Activated B cell treated with CpG ODN at 0.5 μM for 24 hours (primary cell): ENCODE data around the gene BMP6. TPM values are rescaled to one million over a fixed set of nuclear protein-coding genes. Genes with fewer than 3 reads are reported as not detected.
"Not testable (repeated sequence)": the region's sequence is repeated elsewhere in the genome, so short reads cannot be mapped to it uniquely, and the experiment has no call there.

ENCODE experiments used
- ATAC-seq: fragments of 200-7000 bp; cut with Tn5 transposase; one replicate; pipeline ENCODE4 v1.10.0; 2021; ENCODE audit warnings: low read depth, mild to moderate bottlenecking, moderate library complexity
- CTCF ChIA-PET: fragments of 350-600 bp; sonication (Branson Sonifier 250); formaldehyde crosslinking; loops from one replicate; lab custom pipeline; 2021; ENCODE audit warnings: antibody characterized with exemption; lab: Charles Lee
- POLR2A ChIA-PET: fragments of 350-600 bp; sonication (Branson Sonifier 250); formaldehyde crosslinking; loops from one replicate; lab custom pipeline; 2021; ENCODE audit warnings: antibody characterized with exemption; lab: Charles Lee
- DNase-seq: peaks from one replicate; pipeline ENCODE4 v3.0.0; 2022
- H3K27ac Mint-ChIP-seq: one replicate; pipeline ENCODE4 v1.8.0; 2020; ENCODE audit warnings: mixed read lengths
- H3K27me3 Mint-ChIP-seq: one replicate; pipeline ENCODE4 v1.8.0; 2021; ENCODE audit warnings: mixed read lengths
- H3K36me3 Mint-ChIP-seq: one replicate; pipeline ENCODE4 v1.8.0; 2021; ENCODE audit warnings: low read depth, mixed read lengths
- H3K4me1 Mint-ChIP-seq: one replicate; pipeline ENCODE4 v1.8.0; 2021; ENCODE audit warnings: mixed read lengths
- H3K4me3 Mint-ChIP-seq: one replicate; pipeline ENCODE4 v1.8.0; 2020; ENCODE audit warnings: mild to moderate bottlenecking, mixed read lengths
- H3K9me3 Mint-ChIP-seq: one replicate; pipeline ENCODE4 v1.8.0; 2020; ENCODE audit warnings: mixed read lengths
- CTCF ChIP-seq: fragments of 200-600 bp; IDR thresholded peaks from one replicate; pipeline ENCODE4 v1.8.0; 2022; ENCODE audit warnings: antibody characterized with exemption, mild to moderate bottlenecking
- intact Hi-C: fragments of 100-400 bp; cut with micrococcal nuclease; formaldehyde crosslinking; loops from one replicate; pipeline ENCODE4 v1.15.1; 2024
- total RNA-seq: library from RNA; stranded (reverse); gene quantifications from 2 replicates; pipeline ENCODE4 v1.2.3, GENCODE V29; 2022

BMP6 gene
- total RNA-seq, 1 donor from 2014 or later: 0.75 TPM

- H3K4me3 Mint-ChIP-seq: no peak overlapping the region
- ChIA-PET POLR2A (no interaction called here), CTCF (no interaction called here)
- H3K4me1 Mint-ChIP-seq: no peaks in the 10 kb centered on the region
- peaks cover 11% of the 10 kb centered on the region for H3K27me3 Mint-ChIP-seq
- DNase-seq (no peak), ATAC-seq (no peak)
- no peak for TF ChIP-seq CTCF
- intact Hi-C loops: no loop called here
- H3K9me3 Mint-ChIP-seq: no peaks in the 10 kb centered on the region
- H3K27ac Mint-ChIP-seq: no peak overlapping the region
- H3K36me3 Mint-ChIP-seq: no peaks in the 10 kb centered on the region
Observed at GRCh38 chr6:7812623-7813022, 86.7 kb downstream of the BMP6 start.

- ChIA-PET CTCF (no interaction called here), POLR2A (no interaction called here)
- ATAC-seq (no peak), DNase-seq (no peak)
- no peak for TF ChIP-seq CTCF
- Mint-ChIP-seq H3K9me3 (no peaks in the 10 kb centered on the region), H3K27ac (no peak overlapping the region), H3K36me3 (no peaks in the 10 kb centered on the region), H3K27me3 (peaks cover 11% of the 10 kb centered on the region), H3K4me1 (no peaks in the 10 kb centered on the region), H3K4me3 (no peak overlapping the region)
- intact Hi-C loops: no loop called here
Observed at GRCh38 chr6:7813193-7813592, 87.3 kb downstream of the BMP6 start.

- Mint-ChIP-seq H3K27me3 (peaks cover 11% of the 10 kb centered on the region), H3K4me1 (no peaks in the 10 kb centered on the region), H3K9me3 (no peaks in the 10 kb centered on the region), H3K4me3 (no peak overlapping the region), H3K36me3 (no peaks in the 10 kb centered on the region), H3K27ac (no peak overlapping the region)
- CTCF ChIA-PET: no interaction called here
- DNase-seq: no peak
- no peak for TF ChIP-seq CTCF
- POLR2A ChIA-PET: no interaction called here
- ATAC-seq: no peak
- intact Hi-C loops: no loop called here
Observed at GRCh38 chr6:7813704-7814103, 87.8 kb downstream of the BMP6 start.

- ATAC-seq (no peak), DNase-seq (no peak)
- no peak for TF ChIP-seq CTCF
- intact Hi-C loops: no loop called here
- no peaks in the 10 kb centered on the region for H3K9me3 Mint-ChIP-seq
- H3K27ac Mint-ChIP-seq: no peak overlapping the region
- H3K36me3 Mint-ChIP-seq: no peaks in the 10 kb centered on the region
- ChIA-PET POLR2A (no interaction called here), CTCF (no interaction called here)
- H3K4me3 Mint-ChIP-seq: no peak overlapping the region
- H3K27me3 Mint-ChIP-seq: peaks cover 6% of the 10 kb centered on the region
- H3K4me1 Mint-ChIP-seq: no peaks in the 10 kb centered on the region
Observed at GRCh38 chr6:7815716-7816115, 89.8 kb downstream of the BMP6 start.

GRCh38 chr6:7817184-7817583, 91.3 kb downstream of the BMP6 start:
- H3K9me3 Mint-ChIP-seq, ATAC-seq, intact Hi-C loops, DNase-seq, H3K27me3 Mint-ChIP-seq, H3K4me1 Mint-ChIP-seq, H3K27ac Mint-ChIP-seq, POLR2A ChIA-PET, H3K36me3 Mint-ChIP-seq, CTCF ChIA-PET, H3K4me3 Mint-ChIP-seq: not testable (repeated sequence)
